Measurements from ENCODE around the gene CARHSP1.
A peak's percentile ranks its signal among the peaks of the same experiment; 100 is the strongest.
"Not testable (repeated sequence)": the region's sequence is repeated elsewhere in the genome, so short reads cannot be mapped to it uniquely, and the experiment has no call there.

The CARHSP1 gene

DNA sequence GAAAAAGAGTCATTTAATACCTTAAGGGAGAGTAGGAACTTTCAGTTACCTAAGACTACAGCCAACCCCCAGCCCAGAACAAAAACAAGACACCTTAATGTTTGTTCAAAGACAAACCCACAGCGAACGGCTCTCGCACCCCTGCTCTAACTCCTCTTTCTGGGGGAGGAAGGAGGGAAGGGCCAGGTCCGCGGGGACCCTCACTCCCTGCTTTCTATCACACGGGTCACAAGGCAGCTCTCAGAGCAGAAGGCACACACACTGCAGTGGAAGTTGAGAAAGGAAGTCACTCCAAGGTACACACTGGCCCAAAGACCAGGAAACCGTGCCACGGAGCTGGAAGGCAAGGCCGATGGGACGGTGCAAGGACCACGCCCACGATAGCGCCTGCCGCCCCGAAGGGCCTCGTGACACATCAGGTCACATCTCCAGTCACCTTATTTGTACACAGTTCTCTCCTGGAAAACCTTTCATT is 23.3 kb upstream of the CARHSP1 start:
- no peak for DNase-seq

DNA sequence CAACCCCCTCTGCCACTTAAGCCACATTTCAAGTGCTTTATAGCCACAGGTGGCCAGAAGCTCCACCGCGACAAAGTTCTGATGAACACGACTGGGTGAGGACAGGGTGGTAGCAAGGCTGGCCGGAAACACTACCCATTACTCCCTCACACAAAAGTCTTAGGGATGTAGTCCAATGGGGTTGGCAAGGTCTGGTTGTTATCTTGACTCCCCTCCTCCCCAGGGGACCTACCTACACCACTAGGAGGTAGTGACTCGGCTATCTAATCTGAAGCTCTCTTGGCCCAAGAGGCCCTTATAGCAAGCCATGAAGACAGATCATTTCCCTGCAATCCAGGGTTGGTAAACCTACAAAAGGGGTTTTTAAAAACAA is 21.7 kb upstream of the CARHSP1 start:
- DNase-seq, result no peak

DNA sequence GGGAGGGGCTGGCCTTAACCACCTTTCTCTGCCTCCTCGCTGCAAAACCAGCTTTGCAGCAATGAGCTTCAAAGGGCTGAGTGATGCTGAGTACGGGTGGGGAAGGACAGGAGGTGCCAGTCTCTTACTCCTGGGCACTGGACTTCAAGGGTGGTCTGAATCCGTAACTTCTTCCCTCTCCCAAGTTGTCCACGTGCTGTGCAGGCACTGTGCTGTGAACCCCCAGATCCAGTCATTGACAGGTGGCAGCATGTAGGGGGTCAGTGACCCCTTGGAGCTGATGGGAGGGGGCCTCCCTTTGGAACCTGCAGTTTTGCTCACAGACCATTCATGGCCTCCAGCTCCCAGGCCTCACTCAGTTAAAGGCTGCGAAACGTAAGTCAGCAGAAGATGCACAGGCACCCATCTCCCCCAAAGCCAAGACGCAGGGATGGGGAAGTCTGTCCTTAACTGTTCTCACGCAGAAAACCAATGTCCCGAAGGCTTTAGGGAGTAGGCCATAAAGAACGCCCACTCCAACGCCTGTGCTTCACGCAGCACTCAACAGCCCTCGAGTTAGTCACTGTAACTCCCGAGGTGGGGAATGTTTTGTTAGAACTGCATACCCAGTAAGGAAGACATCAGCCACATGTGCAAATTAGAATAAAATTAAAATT is 21.2 kb upstream of the CARHSP1 start:
- DNase-seq, result no peak

DNA sequence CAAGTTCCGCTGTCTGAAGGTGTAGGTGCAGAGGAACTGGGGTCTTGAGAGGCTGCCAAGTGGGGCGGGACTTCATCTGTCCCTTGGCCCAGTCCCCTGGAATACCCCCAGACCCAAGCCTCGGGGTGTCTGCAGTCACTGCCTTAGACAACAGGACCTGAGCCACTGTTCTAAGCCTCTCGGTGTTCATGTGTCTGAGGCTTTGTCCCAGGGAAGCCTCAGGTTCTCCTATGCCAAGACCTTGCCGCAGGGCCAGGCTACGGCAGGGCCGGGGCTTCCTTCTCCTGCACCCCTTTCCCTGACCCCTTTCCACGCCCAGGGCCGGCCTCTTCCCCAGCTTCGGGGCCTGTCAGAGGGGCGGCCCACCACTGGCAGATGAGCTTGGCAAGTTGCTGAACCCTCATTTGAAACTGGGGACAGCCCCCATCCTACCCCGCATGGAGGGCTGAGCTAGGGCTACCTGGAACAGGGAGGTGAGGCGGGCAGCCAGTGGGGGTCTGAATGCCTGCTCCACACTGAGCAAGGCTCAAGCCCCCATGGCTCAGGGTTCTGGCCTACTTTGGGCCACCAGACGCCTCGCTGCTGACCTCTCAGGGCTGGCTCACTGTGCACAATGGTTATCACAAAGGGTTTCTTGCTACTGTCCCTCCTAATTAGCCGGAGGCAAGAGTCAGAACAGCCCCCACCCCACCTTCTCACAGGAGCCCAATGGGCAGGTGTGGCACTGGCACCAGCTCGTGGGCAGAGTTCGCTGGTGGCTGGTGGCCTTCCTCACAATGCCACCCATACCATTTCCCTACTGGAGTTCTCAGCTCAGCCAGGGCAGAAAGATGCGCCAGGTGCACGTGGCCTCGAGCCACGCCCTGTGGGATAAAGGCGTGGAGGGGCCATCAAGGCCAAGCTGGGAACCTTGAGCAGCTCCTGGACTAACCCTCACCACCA is 20.4 kb upstream of the CARHSP1 start:
- no peak for DNase-seq

DNA sequence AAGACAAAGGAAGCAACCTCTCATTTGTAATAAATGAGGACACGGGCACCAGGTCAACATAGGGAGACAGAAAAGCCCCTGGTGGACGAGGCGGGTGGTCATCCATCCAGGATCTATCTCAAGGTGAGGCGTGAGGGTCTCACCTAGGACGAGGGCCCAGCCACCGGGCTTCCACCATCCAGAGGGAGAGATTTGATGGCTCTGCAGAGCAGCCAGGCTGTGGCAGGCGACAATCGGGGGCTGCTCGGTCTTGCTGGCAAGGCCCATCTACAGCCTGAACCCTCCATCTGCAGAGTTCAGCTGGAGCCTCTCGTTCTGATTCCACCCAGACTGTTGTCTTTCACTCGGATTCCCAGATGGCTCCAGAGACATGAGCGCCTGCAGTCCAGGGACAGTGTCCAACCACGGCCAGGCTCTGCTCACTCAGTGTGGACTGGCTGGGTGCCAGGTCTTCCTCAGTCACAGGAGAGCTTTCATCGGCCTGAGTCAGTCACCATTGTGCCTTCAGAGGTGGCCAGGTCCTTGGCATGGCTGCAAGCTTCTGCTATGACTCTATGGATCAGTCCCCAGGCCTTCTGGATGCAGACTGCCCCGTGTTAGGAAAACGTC is 19.2 kb upstream of the CARHSP1 start:
- no peak for DNase-seq

DNA sequence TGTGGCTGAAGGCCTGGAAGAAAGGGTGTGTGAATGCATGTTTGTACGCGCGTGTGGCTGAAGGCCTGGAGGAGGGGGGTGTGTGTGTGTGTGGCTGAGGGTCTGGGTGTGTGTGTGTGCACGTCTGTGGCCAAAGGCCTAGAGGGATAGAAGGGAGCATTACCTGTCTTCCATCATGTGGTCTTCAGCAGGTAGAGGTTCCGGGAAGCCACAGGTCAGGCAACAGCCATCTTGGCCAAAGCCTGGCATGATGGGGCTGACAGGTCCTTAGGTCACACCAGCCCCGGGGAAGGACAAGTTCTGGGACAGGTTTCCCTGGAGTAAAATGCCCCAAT is 18.6 kb upstream of the CARHSP1 start:
- DNase-seq, result no peak

DNA sequence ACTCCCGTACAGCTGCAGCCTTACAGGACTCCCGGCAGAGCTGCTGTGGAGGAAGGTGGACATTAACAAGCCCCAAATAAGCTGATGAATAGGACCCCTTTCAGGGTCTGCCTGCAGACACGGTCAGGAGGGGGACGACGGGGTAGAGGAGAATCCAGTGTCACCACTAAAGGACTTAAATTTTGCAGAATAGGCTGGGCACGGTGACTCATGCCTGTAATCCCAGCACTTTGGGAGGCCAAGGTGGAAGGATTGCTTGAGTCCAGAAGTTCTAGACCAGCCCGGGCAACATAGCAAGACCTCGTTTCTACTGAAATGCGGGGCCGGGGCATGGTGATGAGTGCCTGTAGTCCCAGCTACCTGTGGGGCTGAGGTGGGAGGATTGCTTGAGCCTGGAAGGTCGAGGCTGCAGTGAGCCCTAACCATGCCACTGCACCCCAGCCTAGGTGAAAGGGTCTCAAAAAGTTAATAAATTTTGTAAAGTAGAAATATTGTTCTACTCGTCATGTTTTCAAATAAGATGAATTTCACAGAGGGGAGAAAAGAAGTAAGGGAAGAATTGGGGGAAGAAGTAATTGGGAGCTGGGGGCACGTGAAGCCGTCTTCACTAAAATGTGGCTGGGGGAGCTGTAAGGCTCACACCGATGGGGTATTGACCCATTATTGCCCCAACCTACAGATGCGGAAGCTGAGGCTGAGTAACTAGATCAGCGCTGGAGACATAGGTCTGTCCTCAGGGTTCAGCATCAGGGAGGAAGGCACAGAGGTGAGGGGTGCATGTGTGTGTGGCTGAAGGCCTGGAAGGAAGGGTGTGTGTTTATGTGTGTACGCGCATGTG is 18.0 kb upstream of the CARHSP1 start:
- DNase-seq, result no peak

DNA sequence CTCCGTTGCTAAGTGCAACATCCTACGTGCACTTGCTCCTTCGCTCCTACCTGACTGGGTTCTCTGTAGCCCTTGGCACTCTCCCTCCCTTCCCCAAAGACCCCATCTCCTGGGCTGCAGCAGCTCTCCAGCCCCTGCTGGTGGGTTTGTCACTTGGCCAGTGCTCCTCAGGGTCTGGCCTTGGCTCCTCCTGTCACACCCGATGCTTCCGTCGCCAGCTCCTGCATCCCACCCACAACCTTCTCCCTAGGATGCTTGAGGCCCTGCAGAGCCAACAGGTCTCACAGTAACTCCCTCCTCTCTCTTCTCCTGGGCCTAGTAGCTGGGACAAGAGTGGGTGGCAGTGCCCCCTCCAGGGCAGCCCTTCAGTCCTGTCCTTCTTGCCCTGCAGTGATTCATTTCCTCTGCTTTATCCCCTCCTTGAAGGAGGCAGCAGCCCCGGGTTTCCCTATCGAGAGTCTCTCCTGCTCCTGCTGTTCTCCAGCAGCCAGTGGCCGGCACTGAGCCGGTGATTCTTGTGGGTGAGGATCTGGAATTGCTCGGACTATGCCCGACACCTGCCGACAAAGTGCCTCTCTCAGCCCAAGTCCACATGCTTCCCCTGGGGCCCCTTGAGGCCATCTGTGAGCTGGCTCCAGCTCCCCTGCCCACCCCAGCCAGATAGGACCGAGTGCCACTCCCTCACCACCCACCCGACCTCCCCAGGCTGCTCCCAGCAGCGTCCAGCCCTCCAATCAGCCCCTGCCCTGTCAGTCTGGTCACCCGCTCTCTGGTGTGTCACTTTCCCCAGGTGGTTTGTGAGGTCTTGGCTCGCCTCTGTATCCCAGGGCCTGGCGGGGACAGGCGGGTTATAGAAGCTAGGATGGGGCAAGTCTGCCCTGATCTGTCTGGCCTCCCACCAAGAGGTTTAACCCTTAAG is 17.1 kb upstream of the CARHSP1 start:
- DNase-seq, result peak; percentile 8

DNA sequence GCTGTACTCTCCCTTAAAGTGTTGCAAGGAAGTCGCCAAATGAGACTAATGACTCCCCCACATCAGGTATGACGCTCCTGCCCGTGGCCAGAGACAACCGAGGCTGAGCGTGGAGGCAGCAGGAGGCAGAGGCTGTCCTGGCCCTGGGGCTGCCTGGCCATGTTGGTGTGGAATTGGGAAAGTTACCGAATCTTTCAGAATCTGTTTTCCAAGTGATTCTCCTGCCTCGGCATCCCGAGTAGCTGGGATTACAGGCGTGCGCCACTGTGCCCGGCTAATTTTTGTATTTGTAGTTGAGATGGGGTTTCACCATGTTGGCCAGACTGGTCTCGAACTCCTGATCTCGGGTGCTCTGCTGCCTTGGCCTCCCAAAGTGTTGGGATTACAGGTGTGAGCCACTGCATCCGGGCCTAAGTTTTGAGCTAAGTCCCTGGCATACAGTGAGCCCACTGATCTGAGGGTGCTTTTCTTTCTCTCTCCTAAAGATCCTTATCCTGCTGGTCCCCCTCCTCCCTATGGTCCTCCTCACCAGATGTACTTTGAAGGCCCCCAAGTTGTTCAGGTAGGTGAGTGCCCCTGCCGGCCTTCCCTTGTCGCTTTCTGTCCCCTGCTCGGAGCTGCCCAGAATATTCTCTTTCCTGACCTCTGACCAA is 14.0 kb upstream of the CARHSP1 start:
- DNase-seq, result no peak

DNA sequence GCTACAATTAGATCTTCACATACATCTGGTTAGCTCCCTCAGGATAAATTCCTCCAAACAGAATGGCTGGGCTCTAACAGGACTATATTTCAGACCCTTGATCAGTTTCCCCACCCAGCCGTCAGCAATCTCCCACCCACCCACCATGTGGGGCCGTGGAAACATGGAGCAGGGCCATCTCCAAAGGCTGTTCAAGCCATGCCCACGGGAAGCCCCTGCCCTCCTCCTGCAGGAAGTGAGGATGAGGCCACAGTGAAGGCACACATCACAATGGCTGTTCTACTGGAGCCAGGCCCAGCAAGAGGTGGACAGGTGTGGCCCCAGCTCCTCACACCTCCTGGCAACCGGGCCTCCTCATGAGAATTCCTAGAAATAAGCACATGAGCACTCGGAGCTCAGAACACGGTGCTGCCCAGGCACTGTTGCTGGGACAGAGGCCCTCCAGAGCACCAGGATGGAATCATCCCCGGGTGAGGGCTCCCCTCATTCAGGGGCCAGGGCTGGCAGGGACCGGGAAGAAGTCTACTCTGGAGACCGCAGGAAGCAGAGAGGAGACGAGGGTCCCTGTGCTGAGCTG is 13.3 kb upstream of the CARHSP1 start, which contains the start of gene LITAFD:
Gene LITAFD, plus strand, starts transcription at position 311 of the 577 bp plus-strand sequence. CDS start 2,005 bp downstream, outside the sequence.
- DNase-seq, result no peak

DNA sequence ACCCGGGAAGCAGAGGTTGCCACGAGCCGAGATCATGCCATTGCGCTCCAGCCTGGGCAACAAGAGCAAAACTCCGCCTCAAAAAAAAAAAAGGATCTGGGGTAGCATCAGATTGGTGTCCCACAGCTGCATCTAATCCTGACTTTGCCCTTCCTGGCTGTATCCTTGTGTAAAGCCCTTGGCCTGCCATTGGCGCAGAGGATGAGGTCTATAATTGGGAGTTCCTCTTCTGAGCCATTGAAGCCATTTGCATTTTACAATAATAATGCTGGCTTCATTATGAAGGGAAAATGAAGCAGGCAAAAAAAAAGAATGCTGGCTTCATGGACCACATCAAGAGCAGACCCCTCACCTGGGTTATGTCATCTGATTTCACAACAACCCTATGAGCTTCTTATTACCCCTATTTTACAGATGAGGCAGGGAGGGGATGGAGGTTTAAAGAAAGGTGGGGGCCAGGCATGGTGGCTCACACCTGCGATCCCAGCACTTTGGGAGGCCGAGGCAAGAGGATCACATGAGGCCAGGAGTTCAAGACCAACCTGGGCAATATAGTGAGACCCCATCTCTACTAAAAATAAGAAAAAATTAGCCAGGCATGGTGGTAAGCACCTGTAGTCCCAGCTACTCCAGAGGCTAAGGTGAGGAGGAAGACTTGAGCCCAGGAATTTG is 12.2 kb upstream of the CARHSP1 start:
- no peak for DNase-seq

DNA sequence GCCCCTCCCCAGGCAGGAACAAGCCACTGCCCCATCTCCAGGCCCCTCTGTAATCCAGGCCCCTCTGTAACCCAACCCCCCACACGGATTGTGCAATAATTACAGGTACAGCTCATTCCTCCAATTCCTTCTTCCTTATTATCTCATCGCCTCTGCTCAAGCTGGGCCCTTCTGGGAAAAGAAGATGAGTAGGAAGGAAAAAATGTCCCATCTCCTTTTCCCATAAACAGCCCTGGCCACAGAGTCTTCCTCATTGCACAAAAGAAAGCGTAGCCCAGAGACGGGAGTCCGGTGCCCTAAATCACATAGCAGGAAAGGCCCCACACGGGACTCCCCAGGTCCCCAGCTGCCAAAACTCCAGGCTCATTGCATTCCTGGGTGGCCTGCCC is 9.7 kb upstream of the CARHSP1 start:
- no peak for DNase-seq

DNA sequence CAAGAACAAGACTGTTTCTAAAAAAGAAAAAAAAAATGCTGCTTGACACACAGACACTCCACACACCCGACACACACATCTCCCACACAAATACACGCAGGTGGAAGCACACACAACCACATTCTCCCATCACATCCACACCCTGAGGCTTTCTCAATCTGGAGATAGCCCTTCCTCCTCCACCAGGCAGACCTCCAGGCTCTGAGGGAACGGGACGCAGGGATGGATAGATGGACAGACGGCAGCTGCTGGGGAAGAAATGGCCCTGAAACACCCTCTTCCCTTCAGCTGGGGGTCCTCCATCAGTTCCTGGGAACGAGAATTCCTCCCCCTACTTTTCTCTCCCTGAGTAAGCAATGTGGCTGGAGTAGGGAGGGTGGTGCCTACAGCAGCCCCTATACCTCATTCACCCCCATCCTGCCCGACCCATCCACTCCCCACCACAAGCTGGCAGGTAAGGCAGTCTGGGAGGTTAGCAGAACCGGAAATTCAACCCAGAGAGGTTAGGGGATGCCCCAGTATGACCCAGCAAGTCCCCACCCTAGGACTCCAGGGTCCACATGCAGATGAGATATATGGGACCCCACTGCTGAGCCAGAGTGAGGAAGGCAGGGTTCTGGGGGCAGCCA is 9.2 kb upstream of the CARHSP1 start:
- no peak for DNase-seq

DNA sequence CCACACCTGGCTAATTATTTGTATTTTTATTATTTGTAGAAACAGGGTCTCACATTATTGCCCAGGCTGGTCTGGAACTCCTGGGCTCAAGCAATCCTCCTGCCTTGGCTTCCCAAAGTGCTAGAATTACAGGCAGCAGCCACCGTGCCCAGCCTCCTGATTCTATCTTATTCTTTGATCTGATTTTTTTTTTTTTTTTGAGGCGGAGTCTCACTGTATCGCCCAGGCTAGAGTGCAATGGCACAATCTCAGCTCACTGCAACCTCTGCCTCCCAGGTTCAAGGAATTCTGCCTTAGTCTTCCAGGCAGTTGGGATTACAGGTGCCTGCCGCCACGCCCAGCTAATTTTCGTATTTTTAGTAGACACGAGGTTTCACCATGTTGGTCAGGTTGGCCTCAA is 6.5 kb upstream of the CARHSP1 start:
- not testable (repeated sequence) for DNase-seq

DNA sequence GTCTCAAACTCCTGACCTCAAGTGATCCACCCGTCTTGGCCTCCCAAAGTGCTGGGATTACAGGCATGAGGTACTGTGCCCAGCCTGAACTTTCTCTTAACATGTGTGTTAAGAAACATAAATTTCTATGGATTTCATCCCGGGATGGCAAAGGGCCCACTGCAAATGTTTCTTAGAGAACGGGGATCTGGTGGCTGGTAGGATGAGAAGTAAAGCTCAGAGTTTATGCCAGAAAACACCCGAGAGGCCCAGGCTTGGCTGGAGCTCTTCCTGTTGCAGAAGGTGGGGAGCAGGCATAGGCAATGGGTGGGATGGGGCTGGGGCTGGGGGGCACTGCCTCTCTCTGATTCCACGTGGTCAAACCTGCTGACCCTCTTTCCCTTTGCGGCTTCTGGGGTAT is 5.6 kb upstream of the CARHSP1 start:
- DNase-seq, result no peak

DNA sequence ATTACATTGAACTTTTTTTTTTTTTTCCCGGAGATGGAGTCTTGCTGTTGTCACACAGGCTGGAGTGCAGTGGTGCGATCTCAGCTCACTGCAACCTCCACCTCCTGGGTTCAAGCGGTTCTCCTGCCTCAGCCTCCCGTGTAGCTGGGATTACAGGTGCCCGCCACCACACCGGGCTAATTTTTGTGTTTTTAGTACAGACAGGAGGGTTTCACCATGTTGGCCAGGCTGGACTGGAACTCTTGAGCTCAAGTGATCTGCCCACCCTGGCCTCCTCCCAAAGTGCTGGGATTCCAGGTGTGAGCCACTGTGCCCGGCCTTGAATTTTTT is 5.0 kb upstream of the CARHSP1 start:
- not testable (repeated sequence) for DNase-seq

DNA sequence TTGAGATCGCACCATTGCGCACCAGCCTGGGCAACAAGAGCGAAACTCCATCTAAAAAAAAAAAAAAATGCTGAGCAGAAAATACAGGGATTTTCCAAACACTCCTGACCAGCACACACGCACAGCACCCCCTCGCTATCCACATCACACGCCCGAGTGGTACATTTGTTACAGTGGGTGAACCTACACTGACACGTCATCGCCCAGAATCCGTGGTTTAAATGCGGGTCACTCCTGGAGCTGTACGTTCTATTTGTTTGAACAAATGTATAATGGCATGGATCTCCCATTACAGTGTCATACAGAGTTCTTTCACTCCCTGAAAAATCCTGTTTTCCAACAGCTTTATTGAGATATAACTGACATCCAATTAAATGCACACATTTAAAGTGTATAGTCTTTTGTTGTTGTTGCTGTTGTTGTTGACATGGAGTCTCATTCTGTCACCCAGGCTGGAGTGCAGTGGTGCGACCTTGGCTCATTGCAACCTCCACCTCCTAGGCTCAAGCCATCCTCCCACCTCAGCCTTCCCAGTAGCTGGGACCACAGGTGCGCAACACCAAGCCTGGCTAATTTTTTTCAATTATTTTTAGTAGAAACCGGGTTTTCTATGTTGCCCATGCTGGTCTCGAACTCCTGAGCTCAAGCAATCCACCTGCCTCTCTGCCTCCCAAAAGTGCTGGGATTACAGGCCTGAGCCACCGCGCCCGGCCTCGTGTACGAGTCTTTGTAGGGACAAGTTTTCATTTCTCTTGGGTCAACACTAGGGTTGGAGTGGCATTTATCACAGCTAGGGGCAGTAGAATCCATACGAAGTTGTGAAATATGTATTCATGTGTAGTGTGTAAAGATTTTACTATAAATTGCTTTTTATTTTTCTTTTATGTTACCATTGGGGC is 4.4 kb upstream of the CARHSP1 start:
- DNase-seq, result no peak

DNA sequence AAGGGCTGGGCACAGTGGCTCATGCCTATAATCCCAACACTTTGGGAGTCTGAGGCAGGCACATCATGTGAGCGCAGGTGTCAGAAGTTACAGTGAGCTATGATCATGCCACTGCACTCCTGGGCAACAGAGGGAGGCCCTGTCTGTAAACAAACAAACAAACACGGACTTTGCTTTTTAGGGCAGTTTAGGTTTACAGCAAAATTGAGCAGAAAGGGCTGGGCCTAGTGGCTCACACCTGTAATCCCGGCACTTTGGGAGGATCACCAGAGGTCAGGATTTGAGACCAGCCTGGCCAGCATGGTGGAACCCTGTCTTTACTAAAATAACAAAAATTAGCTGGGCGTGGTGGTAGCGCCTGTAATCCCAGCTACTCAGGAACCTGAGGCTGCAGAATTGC is 3.3 kb upstream of the CARHSP1 start:
- no peak for DNase-seq

DNA sequence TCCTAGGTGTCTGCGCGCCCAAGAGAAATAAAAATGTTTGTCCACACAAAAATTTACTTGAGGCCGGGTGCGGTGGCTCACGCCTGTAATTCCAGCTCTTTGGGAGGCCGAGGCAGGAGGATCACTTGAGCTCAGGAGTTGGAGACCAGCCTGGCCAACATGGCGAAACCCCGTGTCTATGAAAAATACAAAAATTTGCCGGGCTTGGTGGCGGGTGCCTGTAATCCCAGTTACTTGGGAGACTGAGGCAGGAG is 1.1 kb upstream of the CARHSP1 start:
- DNase-seq, result not testable (repeated sequence)

Data from NCI-H1105 treated with DMSO at 0.1 percent for 48 hours (cell line).